ENCODE results near the gene CEBPG. TPM values are rescaled to one million over a fixed set of nuclear protein-coding genes. Genes with fewer than 3 reads are reported as not detected.

The CEBPG gene
- total RNA-seq, 1 donor from 2014 or later: 30.4 TPM

- H3K27me3 Mint-ChIP-seq (ENCODE audit: insufficient read depth): no peaks in the 10 kb centered on the region
- no peak for DNase-seq (ENCODE audit: low spot score)
Observed at GRCh38 chr19:33410915-33411401, 37.4 kb downstream of the CEBPG start.

DNA sequence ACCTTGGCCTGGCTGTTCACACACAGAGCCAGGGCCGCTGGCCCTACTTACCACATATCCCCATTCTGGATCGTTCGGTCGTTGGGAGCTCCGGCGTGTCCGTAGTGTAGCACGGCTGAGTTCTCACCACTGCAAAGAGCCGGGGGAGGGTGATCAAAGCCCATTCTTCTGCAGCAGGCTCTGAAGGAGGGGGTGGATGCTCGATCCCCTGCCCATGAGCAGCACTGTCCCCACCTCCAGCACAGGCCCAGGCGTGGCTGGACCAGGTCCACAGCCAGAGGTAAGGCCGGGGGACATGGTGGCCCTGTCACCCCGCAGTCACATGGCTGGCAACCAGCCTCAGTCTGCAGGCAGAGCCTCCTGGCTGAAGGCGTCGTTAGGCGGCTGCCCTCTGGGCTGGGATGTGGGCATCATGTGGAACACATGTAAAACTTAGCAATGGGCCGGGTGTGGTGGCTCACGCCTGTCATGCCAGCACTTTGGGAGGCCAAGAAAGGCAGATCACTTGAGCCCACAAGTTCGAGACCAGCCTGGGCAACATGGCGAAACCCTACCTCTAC lies 38.2 kb downstream of the CEBPG start:
- Mint-ChIP-seq H3K27ac (no peak overlapping the region), H3K36me3 (ENCODE audit: low read depth) (no peaks in the 10 kb centered on the region), H3K4me3 (no peak overlapping the region), H3K4me1 (ENCODE audit: low read depth) (peaks cover 6% of the 10 kb centered on the region), H3K27me3 (ENCODE audit: insufficient read depth) (no peaks in the 10 kb centered on the region), H3K9me3 (no peaks in the 10 kb centered on the region)
- no peak for DNase-seq (ENCODE audit: low spot score)
- intact Hi-C loops (cut with micrococcal nuclease): no loop called here

More at GRCh38 chr19:33410915-33411401, 37.4 kb downstream of the CEBPG start:
- intact Hi-C loops (cut with micrococcal nuclease): no loop called here
- H3K9me3 Mint-ChIP-seq: no peaks in the 10 kb centered on the region
- no peak overlapping the region for H3K4me3 Mint-ChIP-seq
- H3K4me1 Mint-ChIP-seq (ENCODE audit: low read depth): peaks cover 3% of the 10 kb centered on the region
- H3K27ac Mint-ChIP-seq: no peak overlapping the region
- no peaks in the 10 kb centered on the region for H3K36me3 Mint-ChIP-seq (ENCODE audit: low read depth)

GRCh38 chr19:33412601-33413425 lies 39.3 kb downstream of the CEBPG start:
- H3K4me3 Mint-ChIP-seq: no peak overlapping the region
- H3K27me3 Mint-ChIP-seq (ENCODE audit: insufficient read depth): no peaks in the 10 kb centered on the region
- no peak overlapping the region for H3K27ac Mint-ChIP-seq
- H3K36me3 Mint-ChIP-seq (ENCODE audit: low read depth): no peaks in the 10 kb centered on the region
- intact Hi-C loops (cut with micrococcal nuclease): no loop called here
- DNase-seq (ENCODE audit: low spot score): no peak
- no peaks in the 10 kb centered on the region for H3K9me3 Mint-ChIP-seq
- peaks cover 6% of the 10 kb centered on the region for H3K4me1 Mint-ChIP-seq (ENCODE audit: low read depth)

DNA sequence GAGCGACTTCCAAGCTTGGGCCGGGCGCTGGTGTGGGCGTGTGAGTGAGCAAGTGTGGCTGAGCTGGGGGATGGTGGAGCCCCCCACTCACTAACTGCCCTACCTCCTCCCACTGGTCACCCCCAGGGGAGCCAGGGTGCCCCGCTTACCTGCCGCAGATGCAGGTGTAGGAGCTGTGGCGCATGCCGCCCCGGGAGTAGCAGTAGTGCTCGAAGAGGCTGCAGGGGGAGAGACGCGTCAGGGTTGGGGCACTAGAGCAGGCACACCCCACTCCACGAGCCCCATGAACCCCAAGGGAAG lies 39.9 kb downstream of the CEBPG start:
- no peaks in the 10 kb centered on the region for H3K36me3 Mint-ChIP-seq (ENCODE audit: low read depth)

GRCh38 chr19:33413868-33414666 lies 40.6 kb downstream of the CEBPG start:
- H3K27me3 Mint-ChIP-seq (ENCODE audit: insufficient read depth): no peaks in the 10 kb centered on the region

More for the DNA sequence above, 39.9 kb downstream of the CEBPG start:
- no peak for DNase-seq (ENCODE audit: low spot score)
- intact Hi-C loops (cut with micrococcal nuclease): no loop called here
- Mint-ChIP-seq H3K27ac (no peak overlapping the region), H3K9me3 (no peaks in the 10 kb centered on the region), H3K4me3 (no peak overlapping the region), H3K27me3 (ENCODE audit: insufficient read depth) (no peaks in the 10 kb centered on the region), H3K4me1 (ENCODE audit: low read depth) (peaks cover 6% of the 10 kb centered on the region)

DNA sequence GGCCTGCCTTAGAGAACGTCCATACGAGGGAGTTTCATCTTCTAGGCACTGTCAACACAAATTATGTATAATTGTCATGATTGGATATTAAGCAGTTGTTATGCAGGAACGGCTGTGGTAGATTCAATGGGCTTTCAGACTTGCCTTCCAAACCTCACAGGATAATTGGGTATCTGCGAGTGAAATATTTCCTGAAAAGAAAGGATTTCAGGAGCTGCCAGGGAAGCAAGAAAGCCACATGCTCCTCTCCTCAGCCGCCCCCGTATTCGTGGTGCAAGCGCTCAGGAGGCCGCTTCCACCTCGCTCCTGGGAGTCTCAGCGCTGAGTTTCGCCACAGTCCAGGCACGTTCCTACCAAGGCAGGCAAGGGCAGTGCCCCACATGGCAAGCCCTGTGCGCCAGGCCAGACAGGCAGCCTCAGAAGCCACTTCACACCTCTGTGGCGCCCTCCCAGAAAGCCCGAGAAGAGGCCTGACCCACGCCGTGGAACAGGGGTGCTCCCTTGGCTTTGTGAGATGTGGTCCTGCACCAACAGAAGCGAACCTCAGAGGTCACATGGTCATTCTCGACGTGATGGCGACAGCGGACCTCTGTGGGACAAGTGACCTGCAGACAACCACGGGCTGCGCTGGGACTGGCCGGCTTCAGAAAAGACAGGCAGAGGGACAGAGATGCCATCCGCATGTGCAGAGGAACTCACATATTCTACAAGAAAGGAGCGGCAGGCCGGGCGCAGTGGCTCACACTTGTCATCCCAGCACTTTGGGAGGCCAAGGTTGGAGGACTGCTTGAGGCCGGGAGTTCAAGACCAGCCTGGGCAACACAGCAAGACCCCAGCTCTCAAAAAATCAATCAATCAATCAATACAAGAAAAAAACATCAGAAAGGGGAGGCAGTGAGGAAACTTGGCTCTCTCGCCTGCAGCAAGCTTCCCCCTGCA lies 41.4 kb downstream of the CEBPG start:
- Mint-ChIP-seq H3K27ac (no peak overlapping the region), H3K27me3 (ENCODE audit: insufficient read depth) (no peaks in the 10 kb centered on the region), H3K9me3 (no peaks in the 10 kb centered on the region), H3K36me3 (ENCODE audit: low read depth) (no peaks in the 10 kb centered on the region), H3K4me3 (no peak overlapping the region), H3K4me1 (ENCODE audit: low read depth) (peaks cover 6% of the 10 kb centered on the region)
- DNase-seq (ENCODE audit: low spot score): no peak
- intact Hi-C loops (cut with micrococcal nuclease): no loop called here

More at GRCh38 chr19:33413868-33414666, 40.6 kb downstream of the CEBPG start:
- Mint-ChIP-seq H3K36me3 (ENCODE audit: low read depth) (no peaks in the 10 kb centered on the region), H3K4me1 (ENCODE audit: low read depth) (peaks cover 6% of the 10 kb centered on the region), H3K27ac (no peak overlapping the region), H3K9me3 (no peaks in the 10 kb centered on the region), H3K4me3 (no peak overlapping the region)
- no peak for DNase-seq (ENCODE audit: low spot score)
- intact Hi-C loops (cut with micrococcal nuclease): no loop called here

DNA sequence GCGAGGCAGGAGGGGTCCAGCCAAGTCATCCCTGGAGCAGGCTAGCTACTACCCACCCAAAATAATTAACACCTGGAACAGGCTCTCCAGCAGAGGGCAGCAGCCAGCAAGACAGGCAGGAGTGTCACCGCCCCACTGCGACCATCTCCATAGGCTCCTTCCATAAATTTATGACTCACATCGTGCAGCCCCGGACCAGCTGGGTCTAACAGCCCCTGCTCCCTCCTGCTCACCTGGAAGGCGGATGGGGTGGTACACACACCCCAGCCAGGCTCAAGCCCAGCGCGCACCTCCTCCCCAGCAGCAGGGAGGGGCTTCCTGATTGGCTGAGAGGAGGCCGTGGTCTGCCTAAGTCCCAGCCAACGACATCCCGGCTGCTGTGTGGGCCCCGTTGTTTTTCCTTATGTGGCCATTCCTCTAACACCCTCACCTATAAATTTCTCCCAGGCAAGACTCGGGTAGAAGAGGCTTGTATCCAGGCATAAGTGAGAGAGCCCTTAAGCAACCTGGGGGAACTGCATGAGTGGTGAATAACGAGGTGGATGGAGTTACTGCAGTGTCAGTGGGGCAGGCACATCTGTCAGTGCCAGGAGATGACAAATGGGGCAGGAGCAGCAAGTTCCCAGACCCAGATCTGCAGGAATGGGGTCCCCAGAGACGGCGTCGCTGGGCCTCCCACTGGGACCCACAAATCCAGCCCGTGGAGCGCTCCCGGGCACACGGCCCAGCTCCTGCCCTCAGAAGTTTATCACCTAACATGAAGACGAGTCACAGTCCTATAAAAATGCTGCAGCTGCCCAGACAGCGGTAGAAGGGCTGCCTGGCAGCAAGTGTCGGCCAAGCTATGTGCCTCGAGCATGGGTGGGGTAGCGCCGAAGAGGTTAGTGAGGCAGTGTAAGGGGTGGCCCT lies 43.1 kb downstream of the CEBPG start:
- intact Hi-C loops (cut with micrococcal nuclease): loop anchor here (1.0 kb wide), 1 partner anchor 355 kb away; no protein-coding TSS in a partner anchor
- Mint-ChIP-seq H3K9me3 (no peaks in the 10 kb centered on the region), H3K4me1 (ENCODE audit: low read depth) (peaks cover 6% of the 10 kb centered on the region), H3K36me3 (ENCODE audit: low read depth) (no peaks in the 10 kb centered on the region), H3K27ac (no peak overlapping the region), H3K4me3 (no peak overlapping the region), H3K27me3 (ENCODE audit: insufficient read depth) (no peaks in the 10 kb centered on the region)
- peak; percentile 38 for DNase-seq (ENCODE audit: low spot score)

- H3K4me1 Mint-ChIP-seq (ENCODE audit: low read depth): peaks cover 6% of the 10 kb centered on the region
- no peaks in the 10 kb centered on the region for H3K36me3 Mint-ChIP-seq (ENCODE audit: low read depth)
- no peak for DNase-seq (ENCODE audit: low spot score)
- no peaks in the 10 kb centered on the region for H3K27me3 Mint-ChIP-seq (ENCODE audit: insufficient read depth)
- intact Hi-C loops (cut with micrococcal nuclease): no loop called here
- no peaks in the 10 kb centered on the region for H3K9me3 Mint-ChIP-seq
- no peak overlapping the region for H3K4me3 Mint-ChIP-seq
- no peak overlapping the region for H3K27ac Mint-ChIP-seq
Observed at GRCh38 chr19:33417751-33418150, 44.2 kb downstream of the CEBPG start.

DNA sequence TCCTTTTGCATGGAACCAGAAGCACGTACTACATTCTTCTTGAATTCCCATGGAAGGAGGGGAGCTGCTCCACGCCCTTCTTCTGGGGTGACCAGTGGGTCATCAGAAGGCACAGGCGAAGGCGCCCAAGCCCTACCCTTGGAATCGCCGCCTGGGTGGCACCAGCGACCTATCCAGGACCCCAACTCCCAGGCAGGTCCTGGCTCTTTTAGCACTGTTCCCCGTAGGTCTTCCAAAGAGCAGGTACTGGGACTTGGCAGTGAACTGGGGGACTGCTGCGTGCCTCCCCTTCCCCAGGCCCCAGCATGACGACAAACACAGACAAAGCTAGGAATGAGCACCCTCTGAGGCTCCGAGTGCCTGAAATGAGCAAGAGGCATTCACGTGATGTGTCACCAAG lies 45.0 kb downstream of the CEBPG start:
- H3K4me1 Mint-ChIP-seq (ENCODE audit: low read depth): peaks cover 6% of the 10 kb centered on the region
- no peaks in the 10 kb centered on the region for H3K36me3 Mint-ChIP-seq (ENCODE audit: low read depth)
- H3K27me3 Mint-ChIP-seq (ENCODE audit: insufficient read depth): no peaks in the 10 kb centered on the region
- DNase-seq (ENCODE audit: low spot score): no peak
- no peak overlapping the region for H3K27ac Mint-ChIP-seq
- intact Hi-C loops (cut with micrococcal nuclease): no loop called here
- no peaks in the 10 kb centered on the region for H3K9me3 Mint-ChIP-seq
- H3K4me3 Mint-ChIP-seq: no peak overlapping the region

GRCh38 chr19:33418871-33419787 lies 45.6 kb downstream of the CEBPG start:
- Mint-ChIP-seq H3K36me3 (ENCODE audit: low read depth) (no peaks in the 10 kb centered on the region), H3K27me3 (ENCODE audit: insufficient read depth) (no peaks in the 10 kb centered on the region), H3K27ac (no peak overlapping the region), H3K4me3 (no peak overlapping the region), H3K4me1 (ENCODE audit: low read depth) (peaks cover 6% of the 10 kb centered on the region), H3K9me3 (no peaks in the 10 kb centered on the region)
- no peak for DNase-seq (ENCODE audit: low spot score)
- intact Hi-C loops (cut with micrococcal nuclease): no loop called here

- H3K36me3 Mint-ChIP-seq (ENCODE audit: low read depth): no peaks in the 10 kb centered on the region
- H3K27me3 Mint-ChIP-seq (ENCODE audit: insufficient read depth): no peaks in the 10 kb centered on the region
- H3K4me3 Mint-ChIP-seq: no peak overlapping the region
- intact Hi-C loops (cut with micrococcal nuclease): no loop called here
- H3K4me1 Mint-ChIP-seq (ENCODE audit: low read depth): peaks cover 6% of the 10 kb centered on the region
- H3K9me3 Mint-ChIP-seq: no peaks in the 10 kb centered on the region
- no peak overlapping the region for H3K27ac Mint-ChIP-seq
- DNase-seq (ENCODE audit: low spot score): no peak
Observed at GRCh38 chr19:33419788-33420130, 46.2 kb downstream of the CEBPG start.
